Activated CD4-positive, CD25-positive, alpha-beta regulatory T cell treated with anti-CD3 and anti-CD28 coated beads, Interleukin-2, amount 50 U/mL, for 72 hours (primary cell): ENCODE data around the gene NUAK1.

Experiments used
- DNase-seq: peaks from one replicate; pipeline ENCODE4 v3.0.0; 2021

Gene NUAK1

GRCh38 chr12:106054049-106054448, 84.7 kb downstream of the NUAK1 start:
- DNase-seq: no peak

GRCh38 chr12:106051853-106052531, 86.8 kb downstream of the NUAK1 start:
- DNase-seq: no peak

- DNase-seq: no peak
These were observed 89.2 kb downstream of the NUAK1 start for GRCh38 chr12:106049546-106049945.

GRCh38 chr12:106049105-106049504, 89.6 kb downstream of the NUAK1 start:
- no peak for DNase-seq

- DNase-seq: no peak
These were observed 90.1 kb downstream of the NUAK1 start for GRCh38 chr12:106048676-106049075.

- DNase-seq: no peak
These were observed 90.7 kb downstream of the NUAK1 start for GRCh38 chr12:106048016-106048415.

GRCh38 chr12:106046947-106047346, 91.8 kb downstream of the NUAK1 start:
- DNase-seq: no peak

GRCh38 chr12:106046301-106046846, 92.4 kb downstream of the NUAK1 start:
- no peak for DNase-seq

GRCh38 chr12:106045251-106045674, 93.5 kb downstream of the NUAK1 start:
- no peak for DNase-seq

GRCh38 chr12:106044773-106045172, 94.0 kb downstream of the NUAK1 start:
- no peak for DNase-seq

- DNase-seq: no peak
These were observed 96.7 kb downstream of the NUAK1 start for GRCh38 chr12:106042037-106042436.

GRCh38 chr12:106040521-106040920, 98.2 kb downstream of the NUAK1 start:
- DNase-seq: no peak

GRCh38 chr12:106039646-106040404, 98.9 kb downstream of the NUAK1 start:
- DNase-seq: no peak

- no peak for DNase-seq
These were observed 99.5 kb downstream of the NUAK1 start for GRCh38 chr12:106039242-106039641.

GRCh38 chr12:106037524-106038298, 101.0 kb downstream of the NUAK1 start:
- no peak for DNase-seq

GRCh38 chr12:106035421-106035820, 103.3 kb downstream of the NUAK1 start:
- no peak for DNase-seq

GRCh38 chr12:106034316-106034715, 104.4 kb downstream of the NUAK1 start:
- no peak for DNase-seq

GRCh38 chr12:106033161-106033675, 105.5 kb downstream of the NUAK1 start:
- no peak for DNase-seq

GRCh38 chr12:106032623-106032925, 106.2 kb downstream of the NUAK1 start:
- DNase-seq: no peak

GRCh38 chr12:106031761-106032622, 106.8 kb downstream of the NUAK1 start:
- DNase-seq: no peak

- no peak for DNase-seq
These were observed 108.3 kb downstream of the NUAK1 start for GRCh38 chr12:106030210-106031071.
